Vagina (tissue), 2 donors: ENCODE measurements around the gene IMMP2L.

Experiments used
- POLR2AphosphoS5 ChIP-seq, 2 donors: sonication (generic); formaldehyde crosslinking; IDR thresholded peaks; one replicate each; pipeline ENCODE4 v1.9.0; 2017; ENCODE audit warnings: antibody characterized with exemption in 2 of 2, mild to moderate bottlenecking in 2 of 2, low read depth in 1 of 2; ENCODE audit not compliant: insufficient read depth in 1 of 2
- TF ChIP-seq, protein P1 (sequence below), 3 experiments: fragments of 450-650 bp in 2 of 3; fragments of 200-600 bp in 1 of 3; sonication (generic) in 1 of 3; IDR thresholded peaks; one replicate each; pipeline ENCODE4 v1.5.1; 2017 to 2019; ENCODE audit warnings: antibody characterized with exemption in 3 of 3, mild to moderate bottlenecking in 2 of 3, moderate library complexity in 2 of 3

DNA sequence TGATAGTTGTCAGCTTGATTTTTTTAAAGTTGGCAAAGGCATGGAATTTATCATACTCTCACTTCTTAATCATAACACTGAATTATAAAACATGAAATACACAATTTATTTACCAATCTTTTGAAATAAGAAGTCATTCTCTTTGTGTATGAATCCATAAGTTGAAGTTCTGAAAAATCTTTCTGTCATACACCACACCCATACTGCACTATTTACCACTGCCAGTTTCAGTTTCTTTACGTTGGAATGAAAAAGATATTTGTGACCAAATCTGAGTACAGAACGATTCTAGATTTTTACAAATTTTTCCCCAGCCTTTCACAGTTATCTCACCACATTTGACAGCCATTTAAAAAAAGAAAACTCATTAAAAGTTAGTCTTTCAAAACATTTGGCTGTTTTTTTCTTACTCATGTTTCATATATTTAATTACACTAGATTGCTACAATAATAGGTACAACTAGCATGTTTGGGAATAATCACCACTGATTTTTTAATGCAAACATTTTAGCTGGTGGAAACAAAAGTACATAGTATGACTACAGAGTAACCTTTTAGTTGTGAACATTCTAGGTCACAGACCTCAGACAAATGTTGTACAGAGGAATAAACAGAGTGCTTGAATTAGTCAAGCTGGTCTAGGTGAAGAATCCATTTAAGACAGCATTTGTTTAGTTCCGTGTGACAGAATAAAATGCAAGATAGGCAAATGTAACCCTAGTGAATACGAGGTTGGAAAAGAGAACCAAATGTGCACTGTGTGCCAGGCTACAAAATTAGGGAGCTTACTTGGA is 656.3 kb downstream of the IMMP2L start:
- TF ChIP-seq, protein P1, sequence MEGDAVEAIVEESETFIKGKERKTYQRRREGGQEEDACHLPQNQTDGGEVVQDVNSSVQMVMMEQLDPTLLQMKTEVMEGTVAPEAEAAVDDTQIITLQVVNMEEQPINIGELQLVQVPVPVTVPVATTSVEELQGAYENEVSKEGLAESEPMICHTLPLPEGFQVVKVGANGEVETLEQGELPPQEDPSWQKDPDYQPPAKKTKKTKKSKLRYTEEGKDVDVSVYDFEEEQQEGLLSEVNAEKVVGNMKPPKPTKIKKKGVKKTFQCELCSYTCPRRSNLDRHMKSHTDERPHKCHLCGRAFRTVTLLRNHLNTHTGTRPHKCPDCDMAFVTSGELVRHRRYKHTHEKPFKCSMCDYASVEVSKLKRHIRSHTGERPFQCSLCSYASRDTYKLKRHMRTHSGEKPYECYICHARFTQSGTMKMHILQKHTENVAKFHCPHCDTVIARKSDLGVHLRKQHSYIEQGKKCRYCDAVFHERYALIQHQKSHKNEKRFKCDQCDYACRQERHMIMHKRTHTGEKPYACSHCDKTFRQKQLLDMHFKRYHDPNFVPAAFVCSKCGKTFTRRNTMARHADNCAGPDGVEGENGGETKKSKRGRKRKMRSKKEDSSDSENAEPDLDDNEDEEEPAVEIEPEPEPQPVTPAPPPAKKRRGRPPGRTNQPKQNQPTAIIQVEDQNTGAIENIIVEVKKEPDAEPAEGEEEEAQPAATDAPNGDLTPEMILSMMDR (IDR thresholded peaks at IDR 0.05), result no peak
- no peak for TF ChIP-seq POLR2AphosphoS5 (IDR thresholded peaks at IDR 0.05; ENCODE audit: insufficient read depth in 1 of 2, low read depth in 1 of 2)
